ENCODE results near the gene GPC6.

Gene GPC6

GRCh38 chr13:93228643-93228937, 2.0 kb downstream of the GPC6 start:
- TF ChIP-seq, protein P1, sequence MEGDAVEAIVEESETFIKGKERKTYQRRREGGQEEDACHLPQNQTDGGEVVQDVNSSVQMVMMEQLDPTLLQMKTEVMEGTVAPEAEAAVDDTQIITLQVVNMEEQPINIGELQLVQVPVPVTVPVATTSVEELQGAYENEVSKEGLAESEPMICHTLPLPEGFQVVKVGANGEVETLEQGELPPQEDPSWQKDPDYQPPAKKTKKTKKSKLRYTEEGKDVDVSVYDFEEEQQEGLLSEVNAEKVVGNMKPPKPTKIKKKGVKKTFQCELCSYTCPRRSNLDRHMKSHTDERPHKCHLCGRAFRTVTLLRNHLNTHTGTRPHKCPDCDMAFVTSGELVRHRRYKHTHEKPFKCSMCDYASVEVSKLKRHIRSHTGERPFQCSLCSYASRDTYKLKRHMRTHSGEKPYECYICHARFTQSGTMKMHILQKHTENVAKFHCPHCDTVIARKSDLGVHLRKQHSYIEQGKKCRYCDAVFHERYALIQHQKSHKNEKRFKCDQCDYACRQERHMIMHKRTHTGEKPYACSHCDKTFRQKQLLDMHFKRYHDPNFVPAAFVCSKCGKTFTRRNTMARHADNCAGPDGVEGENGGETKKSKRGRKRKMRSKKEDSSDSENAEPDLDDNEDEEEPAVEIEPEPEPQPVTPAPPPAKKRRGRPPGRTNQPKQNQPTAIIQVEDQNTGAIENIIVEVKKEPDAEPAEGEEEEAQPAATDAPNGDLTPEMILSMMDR (IDR thresholded peaks at IDR 0.05; ENCODE audit: low read length), result no peak
- TF ChIP-seq EZH2 (optimal IDR thresholded peaks at IDR 0.05; ENCODE audit: low read depth, low read length) (no peak), EZH2phosphoT487 (IDR thresholded peaks at IDR 0.05; ENCODE audit: low read length) (no peak)
- DNase-seq, result no peak
- Histone ChIP-seq H3K4me1 (ENCODE audit: low read length) (no peaks in the 10 kb centered on the region), H3K9me3 (replicated peaks; ENCODE audit: insufficient read depth, low read length) (no peaks in the 10 kb centered on the region), H3K9ac (ENCODE audit: low read length) (peak overlapping the region; percentile 53; the same call in 1 of the 2 replicates), H3K9me2 (replicated peaks; ENCODE audit: insufficient read depth, low read length) (no peaks in the 10 kb centered on the region), H3K4me3 (ENCODE audit: low read length) (peak overlapping the region; percentile 66), H4K20me1 (ENCODE audit: insufficient read depth, low read length) (no peaks in the 10 kb centered on the region), H3K4me2 (ENCODE audit: low read depth, low read length) (peak overlapping the region; percentile 83), H3K27ac (ENCODE audit: low read length) (peak overlapping the region; percentile 40; the same call in 1 of the 2 replicates), H2AFZ (ENCODE audit: low read length) (peak overlapping the region; percentile 39; the same call in 1 of the 2 replicates), H3K27me3 (replicated peaks; ENCODE audit: insufficient read depth, low read length) (no peaks in the 10 kb centered on the region), H3K36me3 (replicated peaks; ENCODE audit: insufficient read depth, low read length) (no peaks in the 10 kb centered on the region), H3K79me2 (ENCODE audit: low read length) (no peaks in the 10 kb centered on the region), H3F3A (ENCODE audit: insufficient read depth, low read length) (no peaks in the 10 kb centered on the region)

- Histone ChIP-seq H3K9me2 (replicated peaks; ENCODE audit: insufficient read depth, low read length) (no peaks in the 10 kb centered on the region), H3K27me3 (replicated peaks; ENCODE audit: insufficient read depth, low read length) (no peaks in the 10 kb centered on the region), H3K79me2 (ENCODE audit: low read length) (no peaks in the 10 kb centered on the region), H4K20me1 (ENCODE audit: insufficient read depth, low read length) (no peaks in the 10 kb centered on the region), H3K9me3 (replicated peaks; ENCODE audit: insufficient read depth, low read length) (no peaks in the 10 kb centered on the region), H3K4me1 (ENCODE audit: low read length) (no peaks in the 10 kb centered on the region), H3K27ac (ENCODE audit: low read length) (no peak overlapping the region), H3F3A (ENCODE audit: insufficient read depth, low read length) (no peaks in the 10 kb centered on the region), H3K36me3 (replicated peaks; ENCODE audit: insufficient read depth, low read length) (no peaks in the 10 kb centered on the region), H3K9ac (ENCODE audit: low read length) (no peak overlapping the region), H3K4me2 (ENCODE audit: low read depth, low read length) (no peak overlapping the region), H3K4me3 (ENCODE audit: low read length) (no peak overlapping the region), H2AFZ (ENCODE audit: low read length) (no peak overlapping the region)
- DNase-seq, result no peak
- no peak for TF ChIP-seq EZH2phosphoT487 (IDR thresholded peaks at IDR 0.05; ENCODE audit: low read length)
- TF ChIP-seq, protein P1 (IDR thresholded peaks at IDR 0.05; ENCODE audit: low read length), result no peak
These were observed 3.8 kb downstream of the GPC6 start for GRCh38 chr13:93230261-93230855.

GRCh38 chr13:93231867-93232266, 5.3 kb downstream of the GPC6 start:
- DNase-seq, result no peak

More at GRCh38 chr13:93231867-93232266, 5.3 kb downstream of the GPC6 start:
- Histone ChIP-seq H3F3A (ENCODE audit: insufficient read depth, low read length) (no peaks in the 10 kb centered on the region), H3K27ac (ENCODE audit: low read length) (no peak overlapping the region), H3K4me3 (ENCODE audit: low read length) (no peak overlapping the region), H4K20me1 (ENCODE audit: insufficient read depth, low read length) (no peaks in the 10 kb centered on the region), H3K9me3 (replicated peaks; ENCODE audit: insufficient read depth, low read length) (no peaks in the 10 kb centered on the region), H3K4me2 (ENCODE audit: low read depth, low read length) (no peak overlapping the region), H3K79me2 (ENCODE audit: low read length) (no peaks in the 10 kb centered on the region), H3K9me2 (replicated peaks; ENCODE audit: insufficient read depth, low read length) (no peaks in the 10 kb centered on the region), H2AFZ (ENCODE audit: low read length) (no peak overlapping the region), H3K4me1 (ENCODE audit: low read length) (no peaks in the 10 kb centered on the region), H3K27me3 (replicated peaks; ENCODE audit: insufficient read depth, low read length) (no peaks in the 10 kb centered on the region), H3K9ac (ENCODE audit: low read length) (no peak overlapping the region), H3K36me3 (replicated peaks; ENCODE audit: insufficient read depth, low read length) (no peaks in the 10 kb centered on the region)
- TF ChIP-seq EZH2phosphoT487 (IDR thresholded peaks at IDR 0.05; ENCODE audit: low read length), result no peak
- TF ChIP-seq EZH2 (optimal IDR thresholded peaks at IDR 0.05; ENCODE audit: low read depth, low read length), result no peak
- TF ChIP-seq, protein P1 (IDR thresholded peaks at IDR 0.05; ENCODE audit: low read length), result no peak
